Measurements from ENCODE around the gene ZFYVE28.
A peak's percentile ranks its signal among the peaks of the same experiment; 100 is the strongest.

ZFYVE28 gene

DNA sequence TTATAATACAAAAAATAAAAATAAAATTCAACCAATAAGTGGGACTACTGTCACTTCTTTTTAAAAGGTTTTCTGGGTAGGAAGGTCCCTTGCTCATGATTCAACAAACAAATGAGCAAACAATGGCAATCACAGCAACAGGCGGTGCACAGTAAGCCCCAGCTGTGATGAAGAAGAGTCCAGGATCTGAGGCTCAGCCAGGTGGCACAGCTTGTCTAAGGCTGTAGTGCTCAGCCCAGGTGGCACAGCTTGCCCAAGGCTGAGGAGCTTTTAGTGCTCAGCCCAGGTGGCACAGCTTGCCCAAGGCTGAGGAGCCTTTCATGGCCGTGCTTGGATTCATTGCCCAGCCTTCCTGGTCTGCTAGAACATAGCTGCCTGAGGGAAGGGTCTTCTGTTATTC lies 75.0 kb downstream of the ZFYVE28 start:
- no peak for DNase-seq

DNA sequence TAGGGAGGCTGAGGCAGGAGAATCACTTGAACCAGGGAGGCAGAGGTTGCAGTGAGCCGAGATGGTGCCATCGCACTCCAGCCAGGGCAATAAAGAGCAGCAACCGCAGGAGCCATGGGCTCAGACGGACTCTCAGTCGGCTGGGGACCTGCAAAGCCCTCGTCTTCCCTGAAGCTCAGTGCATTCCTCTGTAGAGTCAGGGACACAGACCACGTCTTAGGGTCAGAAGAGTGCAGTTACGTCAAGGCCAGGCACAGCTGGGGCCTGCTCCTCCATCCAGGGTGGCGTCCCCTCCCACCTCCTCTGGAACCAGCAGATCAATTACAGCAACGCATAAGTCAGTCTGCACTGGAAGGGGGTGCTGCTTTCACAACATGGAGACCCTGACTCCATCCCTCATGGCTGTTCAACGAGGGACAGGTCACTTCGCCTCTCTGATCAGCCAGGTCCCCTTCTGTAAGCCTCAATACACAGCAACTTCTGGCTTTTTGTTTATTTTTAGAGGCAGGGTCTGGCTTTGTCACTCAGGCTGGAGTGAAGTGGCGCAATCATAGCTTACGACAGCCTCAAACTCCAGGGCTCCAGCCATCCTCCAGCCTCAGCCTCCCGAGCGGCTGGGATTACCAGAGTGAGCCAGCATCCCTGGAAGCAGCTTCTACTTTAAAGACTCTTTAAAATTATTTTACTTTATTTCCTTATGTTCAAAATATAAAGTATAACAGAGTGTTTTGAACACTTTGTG lies 76.4 kb downstream of the ZFYVE28 start:
- DNase-seq: no peak

DNA sequence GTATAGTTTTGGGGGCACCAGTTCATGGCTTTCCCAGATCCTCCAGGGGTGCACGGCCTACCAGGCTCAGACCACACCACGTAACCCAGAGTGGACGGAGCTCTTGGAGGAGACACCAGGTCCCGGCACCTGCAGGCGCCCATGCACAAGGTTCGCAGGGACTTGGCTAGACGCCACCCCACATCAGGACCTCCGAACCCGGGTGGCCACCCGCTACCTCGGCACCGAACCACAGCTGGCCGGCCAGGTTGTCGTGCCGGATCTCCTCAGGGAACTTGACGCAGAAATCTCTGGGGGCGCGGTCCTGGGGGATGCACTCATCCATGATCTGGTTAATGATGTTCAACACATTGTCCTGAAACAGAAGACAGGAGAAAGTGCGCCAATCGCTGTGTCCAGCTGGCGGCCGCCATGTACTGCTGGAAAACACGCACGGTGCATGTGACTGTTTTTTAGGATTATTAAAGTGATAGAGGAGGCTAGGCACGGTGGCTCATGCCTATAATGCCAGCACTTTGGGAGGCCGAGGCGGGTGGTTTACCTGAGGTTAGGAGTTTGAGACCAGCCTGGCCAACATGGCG lies 77.1 kb downstream of the ZFYVE28 start:
- no peak for DNase-seq

DNA sequence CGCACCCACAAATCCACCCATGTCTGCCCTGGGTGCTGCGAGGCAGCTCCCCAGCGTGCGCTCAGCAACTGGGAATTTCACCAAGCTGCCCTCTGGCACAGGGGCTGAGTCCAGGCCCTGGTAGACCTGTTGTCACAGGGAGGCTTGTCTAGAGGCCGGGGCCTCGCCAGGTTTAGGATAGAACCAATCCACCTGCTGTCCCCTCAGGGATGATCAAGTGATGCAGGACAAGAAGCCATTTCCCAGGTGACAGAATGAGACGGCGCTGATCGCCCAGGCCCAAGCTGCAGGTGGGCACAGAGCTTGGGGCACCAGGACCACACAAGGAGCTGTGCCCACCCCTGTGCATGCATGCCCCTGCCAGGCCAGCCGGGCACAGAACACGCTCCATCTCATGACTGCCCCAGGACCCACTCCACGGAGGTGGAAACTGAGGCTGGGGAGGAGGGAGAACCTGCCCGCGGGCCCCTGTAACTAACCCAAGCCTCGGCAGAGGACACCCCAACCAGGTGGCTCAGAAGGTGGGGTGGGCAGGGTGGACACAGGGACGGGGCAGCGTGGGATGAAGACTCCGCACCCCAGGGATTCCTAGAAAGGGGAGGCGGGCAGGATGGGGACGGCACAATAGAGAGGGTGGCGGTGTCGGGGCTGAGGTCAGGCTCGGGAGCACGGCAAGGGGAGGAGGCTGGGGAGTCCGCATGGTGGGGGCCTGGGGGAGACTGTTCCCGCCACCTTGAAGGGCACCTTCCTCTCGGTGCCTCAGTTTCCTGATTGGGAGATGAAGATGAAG lies 78.0 kb downstream of the ZFYVE28 start:
- DNase-seq: no peak

DNA sequence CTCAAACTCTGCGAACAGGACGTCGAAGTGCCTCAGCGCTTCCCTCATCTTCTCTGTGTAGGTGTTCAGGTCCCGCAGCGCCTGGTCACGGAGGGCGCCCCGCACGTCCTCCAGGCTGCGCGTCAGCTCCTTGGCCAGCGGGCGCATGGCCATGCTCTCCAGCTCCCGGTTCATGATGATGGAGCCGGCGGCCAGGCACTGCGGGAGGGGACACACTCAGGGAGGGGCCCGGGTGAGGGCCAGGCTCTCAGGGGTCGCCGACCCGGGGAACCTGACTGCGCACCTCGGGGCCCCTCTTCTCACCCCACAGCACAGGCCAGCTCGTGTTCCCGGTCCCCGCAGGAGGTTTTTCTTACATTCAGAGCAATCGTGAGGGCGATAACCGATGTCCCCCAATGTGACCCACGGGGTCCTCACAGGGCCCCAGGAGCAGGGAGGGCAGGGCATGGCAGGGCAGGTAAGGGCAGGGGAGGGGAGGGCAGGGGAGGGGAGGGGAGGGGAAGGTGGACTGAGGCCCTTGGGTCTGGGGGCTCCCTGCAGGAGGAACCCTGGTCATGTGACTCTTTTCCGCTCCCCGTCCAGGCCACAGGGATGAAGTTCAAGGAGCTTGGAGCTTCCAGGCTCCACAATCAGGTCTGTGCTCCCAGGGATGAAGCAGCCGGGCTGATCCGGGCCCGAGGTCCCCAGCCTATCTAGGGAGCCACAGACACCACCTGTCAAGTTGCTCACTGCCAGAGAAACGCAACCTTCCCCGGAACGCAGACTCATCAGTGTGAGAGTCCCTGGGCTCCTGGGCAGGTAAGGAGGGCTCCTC lies 78.8 kb downstream of the ZFYVE28 start:
- DNase-seq: no peak

DNA sequence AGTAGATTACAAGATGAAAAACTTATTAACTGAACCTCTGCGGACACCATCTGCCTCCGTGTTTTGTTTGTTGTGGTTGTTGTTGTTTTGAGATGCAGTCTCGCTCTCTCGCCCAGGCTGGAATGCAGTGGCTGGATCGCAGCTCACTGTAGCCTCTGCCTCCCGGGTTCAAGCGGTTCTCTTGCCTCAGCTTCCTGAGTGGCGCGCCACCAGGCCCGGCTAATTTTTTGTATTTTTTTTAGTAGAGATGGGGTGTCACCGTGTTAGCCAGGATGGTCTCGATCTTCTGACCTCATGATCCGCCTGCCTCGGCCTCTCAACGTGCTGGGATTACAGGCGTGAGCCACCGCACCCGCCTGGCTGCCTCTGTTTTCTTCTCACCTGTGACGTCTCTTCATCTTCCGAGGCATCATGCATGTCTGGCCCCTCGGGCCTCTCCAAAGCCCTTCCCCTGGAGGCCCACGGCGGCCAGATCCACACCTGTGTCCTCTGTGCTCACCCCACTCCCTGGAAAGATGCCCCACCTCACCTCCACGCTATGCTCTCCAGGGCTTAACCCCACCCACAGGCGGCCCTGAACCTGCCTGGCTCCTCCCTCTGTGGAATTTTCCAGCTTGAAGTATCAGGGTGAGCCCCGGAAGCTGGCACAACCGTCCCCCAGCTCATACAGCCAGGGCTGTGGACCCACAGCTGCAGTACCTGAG lies 79.5 kb downstream of the ZFYVE28 start:
- DNase-seq: no peak

DNA sequence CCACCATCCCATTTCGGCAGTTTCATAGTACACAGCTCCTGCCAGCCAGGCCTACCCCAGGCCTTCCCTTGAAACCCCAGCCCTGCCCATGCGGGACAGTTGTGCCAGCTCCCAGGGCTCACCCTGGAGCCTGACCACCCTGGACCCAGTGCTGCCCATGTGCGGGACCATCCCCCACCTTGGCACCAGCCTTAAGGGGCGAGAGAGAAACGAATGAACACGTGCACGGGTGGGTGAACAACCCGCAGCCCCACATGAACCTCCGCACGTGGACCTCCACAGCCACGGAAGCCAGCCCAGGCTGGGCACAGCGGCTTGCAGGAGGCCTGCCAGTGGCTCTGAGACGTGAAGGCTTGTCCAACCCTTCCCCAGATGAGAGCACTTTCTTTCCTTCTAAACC lies 80.5 kb downstream of the ZFYVE28 start:
- DNase-seq: no peak

DNA sequence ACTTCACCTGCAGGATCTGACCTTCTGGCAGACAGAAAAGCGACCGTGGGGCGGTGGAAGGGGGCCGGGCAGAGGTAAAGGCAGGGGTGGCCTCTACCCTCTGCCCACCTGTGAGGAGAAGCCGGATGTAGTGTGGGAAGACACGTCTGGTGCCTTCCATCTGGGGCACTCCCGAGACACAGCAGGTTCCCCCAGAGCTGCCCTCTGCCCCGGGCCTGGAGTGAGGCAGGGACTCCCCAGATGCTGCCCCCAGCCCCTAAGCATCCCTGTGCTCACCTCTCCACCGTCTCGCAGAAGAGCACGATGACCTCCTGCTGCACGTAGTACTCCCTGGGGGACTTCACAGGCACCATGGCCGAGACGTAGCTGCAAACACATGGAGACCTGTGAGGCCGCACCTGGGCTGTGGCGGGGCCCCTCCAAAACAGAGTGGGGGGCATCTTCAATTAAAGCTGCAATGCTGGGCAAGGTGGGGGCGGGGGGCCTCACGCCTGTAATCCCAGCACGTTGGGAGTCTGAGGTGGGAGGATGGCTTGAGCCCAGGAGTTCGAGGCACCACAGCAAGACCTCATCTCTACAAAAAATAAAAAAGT lies 81.2 kb downstream of the ZFYVE28 start:
- DNase-seq: no peak

DNA sequence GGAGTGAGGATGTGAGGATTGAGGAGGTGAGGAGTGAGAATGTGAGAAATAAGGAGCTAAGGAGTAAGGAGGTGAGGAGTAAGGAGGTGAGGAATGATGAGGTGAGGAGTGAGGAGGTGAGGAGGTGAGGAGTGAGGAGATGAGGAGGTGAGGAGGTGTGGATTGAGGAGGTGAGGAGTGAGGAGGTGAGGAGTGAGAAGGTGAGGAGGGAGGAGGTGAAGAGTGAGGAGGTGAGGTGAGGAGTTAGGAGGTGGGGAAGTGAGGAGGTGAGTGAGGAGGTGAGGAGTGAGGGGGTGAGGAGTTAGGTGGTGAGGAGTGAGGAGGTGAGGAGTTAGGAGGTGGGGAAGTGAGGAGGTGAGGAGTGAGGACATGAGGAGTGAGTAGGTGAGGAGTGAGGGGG lies 81.8 kb downstream of the ZFYVE28 start:
- DNase-seq: no peak

DNA sequence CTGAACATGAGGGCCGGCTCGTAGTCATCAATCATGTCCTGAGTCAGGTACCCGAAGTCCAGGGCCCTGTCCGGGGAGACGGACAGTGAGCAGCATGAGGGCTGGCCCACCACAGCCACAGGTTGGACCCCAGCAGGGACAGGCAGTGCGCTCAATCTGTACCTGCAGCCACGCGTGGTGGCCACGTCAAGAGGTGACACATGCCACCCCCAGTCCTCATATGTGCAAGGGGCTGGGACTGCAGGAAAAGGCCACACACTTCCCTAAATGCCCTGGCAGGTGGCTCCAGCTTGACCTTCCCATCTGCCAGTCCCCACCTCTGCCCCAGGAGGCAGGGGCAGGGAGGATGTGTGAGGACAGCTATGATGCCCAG lies 82.7 kb downstream of the ZFYVE28 start:
- no peak for DNase-seq

DNA sequence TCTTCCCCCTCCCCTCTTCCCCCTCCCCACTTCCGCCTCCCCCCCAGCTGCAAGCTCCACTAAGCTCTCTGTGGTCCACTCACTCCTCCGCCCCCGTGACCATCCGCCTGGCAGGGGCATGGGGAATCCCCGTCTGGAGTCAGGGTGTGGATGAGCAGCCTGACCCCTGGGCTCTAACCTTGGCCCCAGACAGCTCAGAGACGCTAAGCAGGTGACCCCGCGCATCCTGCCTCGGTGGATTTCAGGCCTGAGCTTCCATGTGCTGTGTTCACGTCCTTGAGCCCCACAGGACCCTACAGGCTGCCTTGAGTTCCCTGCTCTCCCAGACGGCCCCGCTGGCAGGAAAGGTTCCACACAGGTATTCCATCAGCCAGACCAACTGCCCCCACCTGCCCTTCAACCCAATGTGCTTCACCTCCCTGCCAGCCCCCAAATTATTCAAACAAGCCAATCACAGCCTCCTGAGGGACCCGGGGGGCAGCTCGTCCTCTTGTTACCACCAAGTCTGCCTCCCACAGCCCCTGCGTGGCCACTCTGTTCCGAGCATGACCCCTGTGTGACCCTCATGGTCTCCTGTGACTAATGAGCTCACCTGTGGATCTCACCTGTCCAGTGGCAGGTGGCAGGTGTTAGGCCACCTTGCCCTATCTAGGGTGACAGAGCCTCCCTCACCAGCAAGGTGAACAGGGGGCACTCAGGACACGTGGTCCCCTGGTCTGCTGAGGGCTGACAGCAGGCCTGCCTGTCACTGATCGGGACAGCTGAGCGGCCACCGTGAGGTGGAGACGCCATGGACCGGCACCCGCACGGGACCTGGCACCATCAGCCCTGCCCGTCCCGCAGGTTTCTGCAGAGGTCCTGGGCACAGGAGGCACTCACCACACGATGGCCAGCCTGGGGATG lies 83.4 kb downstream of the ZFYVE28 start:
- DNase-seq: no peak

DNA sequence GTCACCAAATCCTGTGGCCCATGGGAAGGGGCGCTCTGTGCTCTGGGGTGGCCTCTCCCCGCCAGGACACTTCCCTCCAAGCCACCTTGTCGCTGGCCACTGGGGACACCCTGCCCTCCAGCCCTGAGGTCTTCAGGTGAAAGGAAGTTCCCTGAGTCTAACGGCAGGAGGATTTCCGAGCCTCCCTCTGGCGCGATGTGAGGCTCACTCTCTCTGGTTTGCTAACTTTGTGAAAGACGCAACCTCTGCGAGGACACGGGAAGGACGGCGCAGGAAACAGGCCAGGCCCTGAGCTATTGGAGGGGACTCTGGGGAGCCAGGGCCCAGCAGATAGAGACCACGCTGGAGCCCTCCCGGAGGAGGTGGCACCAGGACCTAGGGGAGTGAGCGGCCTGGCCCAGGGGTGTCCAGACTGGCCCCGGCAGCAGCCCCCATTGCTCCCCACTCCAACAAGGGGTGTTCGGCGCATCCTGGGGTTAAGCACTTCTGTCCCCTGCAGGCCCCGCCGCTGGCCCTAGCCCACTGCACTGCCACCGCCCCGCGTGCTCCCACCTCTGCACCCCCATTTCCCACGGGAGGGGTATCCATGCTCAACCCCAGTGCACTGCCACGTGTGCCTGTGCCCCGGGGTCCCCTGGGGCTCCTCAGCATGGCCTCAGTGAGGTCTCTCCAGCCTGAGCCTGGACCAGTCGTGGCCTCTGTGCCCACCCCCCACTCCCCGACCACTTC lies 84.4 kb downstream of the ZFYVE28 start:
- no peak for DNase-seq

DNA sequence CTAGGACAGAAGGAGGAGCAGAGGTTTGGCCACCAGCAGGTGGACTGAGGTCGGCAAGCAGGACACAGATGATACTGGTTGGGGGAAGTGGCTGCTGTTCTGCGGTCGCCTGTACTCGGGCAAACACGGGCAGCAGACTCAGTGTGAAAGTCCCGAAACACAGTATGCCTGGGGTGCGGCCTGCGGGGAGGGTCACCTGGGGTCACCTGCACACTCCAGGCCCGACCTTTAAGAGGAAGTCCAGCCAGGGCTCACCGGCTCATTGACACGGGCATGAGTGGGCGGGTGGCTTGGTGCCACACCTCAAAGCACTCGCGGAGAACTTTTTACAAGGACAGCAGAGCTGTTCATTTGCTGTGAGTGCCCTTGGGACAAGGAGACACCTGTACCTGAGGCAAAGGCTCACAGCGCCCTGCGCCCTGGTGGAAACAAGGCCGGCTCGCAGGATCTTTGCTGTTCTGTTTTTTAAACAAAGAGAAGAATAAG lies 85.0 kb downstream of the ZFYVE28 start:
- DNase-seq: no peak

DNA sequence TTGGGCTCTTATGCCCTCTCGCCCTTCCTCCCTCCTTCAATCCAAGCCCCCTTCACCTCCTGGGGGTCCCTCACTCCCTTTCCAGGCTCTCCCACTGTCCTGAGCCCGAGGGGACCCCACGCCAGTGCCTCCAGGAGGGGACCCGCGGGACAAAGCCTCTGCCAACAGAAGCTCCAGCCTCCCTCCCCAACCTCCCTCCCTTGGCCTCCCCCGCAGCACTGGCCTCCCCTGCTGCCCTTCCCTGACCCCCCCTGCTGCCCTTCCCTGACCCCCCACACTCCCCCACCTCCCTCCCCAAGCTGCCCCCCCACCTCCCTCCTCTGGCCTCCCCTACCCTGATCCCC lies 85.5 kb downstream of the ZFYVE28 start:
- no peak for DNase-seq

DNA sequence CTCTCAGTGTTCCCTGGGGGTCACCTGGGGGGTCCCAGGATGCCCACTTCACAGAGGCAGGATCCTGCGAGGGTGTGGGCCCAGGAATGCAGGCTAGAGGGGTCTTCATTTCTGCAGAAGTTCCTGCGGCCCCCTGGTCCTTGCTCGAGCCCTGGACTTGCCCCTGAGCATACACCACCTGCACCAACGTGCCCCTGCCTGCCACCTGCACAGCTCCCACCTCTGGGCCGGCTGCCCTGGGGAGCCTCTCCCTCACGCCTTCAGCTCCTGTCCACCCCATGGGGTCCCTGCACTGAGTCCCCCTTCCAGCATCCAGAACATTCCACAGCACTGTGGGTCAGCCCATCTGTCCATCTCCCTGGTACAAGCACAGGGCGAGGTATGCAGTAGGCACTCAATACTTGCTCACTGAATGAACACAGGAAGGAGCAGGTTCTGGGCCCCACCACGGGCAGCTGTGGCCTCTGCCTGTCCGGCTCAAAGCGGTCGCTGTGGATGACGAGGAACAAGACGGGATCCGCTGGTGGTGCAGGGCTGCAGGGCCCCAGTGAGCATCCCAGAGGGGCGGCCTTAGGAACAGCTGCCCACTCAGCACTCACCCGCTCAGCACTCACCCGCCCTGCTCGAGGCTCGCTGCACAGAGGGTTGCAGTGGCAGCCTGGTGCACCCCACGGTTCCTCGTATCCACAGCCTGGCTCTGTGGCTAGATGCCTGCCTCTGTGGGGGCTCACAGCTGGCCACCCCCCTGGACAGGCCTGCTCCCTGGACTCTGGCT lies 86.1 kb downstream of the ZFYVE28 start:
- no peak for DNase-seq

DNA sequence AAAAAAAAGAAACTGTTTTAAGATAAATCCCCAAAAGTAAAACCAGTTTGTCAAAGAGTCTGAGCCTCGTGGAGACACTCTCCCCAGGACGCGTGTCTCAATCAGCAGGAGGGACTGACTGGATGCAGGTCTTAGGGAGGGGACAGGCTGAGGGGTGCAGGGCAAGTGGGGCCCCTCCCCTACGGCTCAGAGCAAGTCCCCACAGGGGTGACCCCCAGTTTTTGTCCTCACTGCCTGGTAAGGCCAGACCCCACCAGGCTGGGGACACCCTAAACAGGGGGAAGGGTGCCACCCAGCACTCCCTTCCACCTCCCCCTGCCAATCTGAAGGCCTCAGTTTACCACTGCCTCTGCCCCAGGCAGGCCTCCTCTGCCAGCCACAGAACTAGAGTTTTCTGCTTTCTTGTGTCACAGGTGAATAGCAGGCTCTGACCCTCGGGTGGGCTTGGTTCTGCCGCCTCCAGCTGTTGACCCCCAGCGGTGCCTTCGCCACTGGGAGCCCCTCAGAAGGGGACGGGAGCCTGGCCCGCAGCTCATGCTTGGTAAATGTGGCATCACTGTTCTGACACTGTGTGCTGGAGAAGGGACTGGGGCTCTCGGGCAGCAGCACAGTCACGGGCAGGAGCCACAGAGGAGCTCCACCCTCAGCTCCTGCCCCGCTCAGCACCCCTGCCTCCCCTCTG lies 86.8 kb downstream of the ZFYVE28 start:
- no peak for DNase-seq

DNA sequence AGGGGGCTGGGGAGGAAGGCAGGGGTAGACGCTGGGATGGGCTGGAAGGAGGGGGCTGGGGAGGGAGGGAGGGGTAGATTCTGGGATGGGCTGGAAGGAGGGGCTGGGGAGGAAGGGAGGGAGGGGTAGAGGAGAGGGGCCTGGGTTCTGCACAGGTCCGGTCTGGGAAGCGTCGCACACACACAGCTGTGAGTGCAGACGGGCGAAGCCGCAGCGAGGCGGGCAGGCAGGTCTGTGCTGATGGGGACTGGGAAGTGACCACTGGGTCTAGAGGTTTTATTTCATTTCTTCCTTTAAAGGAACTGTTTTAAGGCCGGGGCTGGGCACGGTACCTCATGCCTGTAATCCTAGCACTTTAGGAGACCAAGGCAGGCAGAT lies 87.4 kb downstream of the ZFYVE28 start:
- no peak for DNase-seq

DNA sequence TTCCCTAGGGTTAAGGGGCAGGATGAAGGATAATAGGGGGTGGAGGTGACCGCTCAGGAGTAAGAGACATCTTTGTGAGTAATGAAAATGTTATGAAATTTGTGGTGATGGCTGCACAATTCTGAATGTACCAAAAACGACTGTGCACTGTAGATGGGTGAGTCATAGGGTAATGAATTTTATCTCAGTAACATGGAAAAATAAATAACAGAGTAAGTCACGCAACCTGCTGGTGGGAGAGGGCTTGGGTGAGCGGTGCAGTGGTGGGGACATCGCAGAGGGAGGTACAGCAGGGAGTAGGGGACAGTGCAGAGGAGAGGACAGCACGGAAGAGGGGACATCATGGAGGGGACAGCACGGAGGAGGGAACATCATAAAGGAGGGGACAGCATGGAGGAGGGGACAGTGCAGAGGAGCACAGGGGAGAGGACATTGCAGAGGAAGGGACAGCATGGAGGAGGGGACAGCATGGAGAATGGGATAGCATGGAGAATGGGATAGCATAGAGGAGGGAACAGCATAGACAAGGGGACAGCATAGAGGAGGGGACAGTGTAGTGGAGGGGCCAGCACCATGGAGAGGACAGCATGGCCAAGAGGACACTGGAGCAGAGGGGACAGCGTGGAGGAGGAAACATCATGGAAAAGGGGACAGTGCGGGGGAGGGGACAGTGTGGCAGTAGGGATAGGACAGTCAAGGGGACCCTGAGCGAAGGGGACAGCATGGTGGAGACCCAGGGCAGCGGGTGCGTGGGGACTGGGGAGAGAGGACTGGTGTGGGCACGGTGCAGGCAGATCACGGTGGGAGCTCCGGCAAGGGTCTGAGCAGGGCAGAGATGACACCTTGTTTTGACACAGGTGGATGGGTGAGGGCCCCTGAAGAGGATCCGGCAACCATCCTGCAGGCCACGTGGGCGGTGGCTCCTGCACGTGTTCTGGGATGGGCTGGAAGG lies 88.1 kb downstream of the ZFYVE28 start:
- peak; percentile 88 for DNase-seq
